ENCODE results near the gene ZBTB18.

GRCh38 chr1:244010191-244010590 is 40.9 kb upstream of the ZBTB18 start:
- no peak for TF ChIP-seq REST (IDR thresholded peaks at IDR 0.05; ENCODE audit: insufficient replicate concordance, low read depth)
- no peak for TF ChIP-seq GABPA (IDR thresholded peaks at IDR 0.05; ENCODE audit: low read depth)
